Neural cell (in vitro differentiated cells): ENCODE results near the gene PER1. TPM values are rescaled to one million over a fixed set of nuclear protein-coding genes. Genes with fewer than 3 reads are reported as not detected.

ENCODE experiments used
- H2AFZ ChIP-seq: fragments of 200-600, 300-800 bp; sonication (generic), shearing (Covaris generic); 2 replicates; pipeline ENCODE4 v1.6.0; 2014; ENCODE audit warnings: low read depth, mild to moderate bottlenecking, antibody characterized with exemption, low read length, moderate library complexity
- H3F3A ChIP-seq: fragments of 200-600 bp; shearing (Covaris generic); 2 replicates; pipeline ENCODE4 v1.6.1; 2016; ENCODE audit warnings: mild to moderate bottlenecking, moderate library complexity, mixed read lengths, antibody characterized with exemption, low read length; ENCODE audit not compliant: insufficient read depth, poor library complexity, severe bottlenecking
- H3K27ac ChIP-seq: fragments of 200-600, 300-800 bp; sonication (generic), shearing (Covaris generic); 2 replicates; pipeline ENCODE4 v1.5.1; 2014; ENCODE audit warnings: mild to moderate bottlenecking, low read length, moderate library complexity
- H3K27me3 ChIP-seq: fragments of 300-800, 200-600 bp; sonication (generic), shearing (Covaris generic); 2 replicates; pipeline ENCODE4 v1.6.0; 2014; ENCODE audit warnings: mild to moderate bottlenecking, low read depth, low read length, moderate library complexity; ENCODE audit not compliant: insufficient read depth
- H3K36me3 ChIP-seq: fragments of 300-800, 200-600 bp; sonication (generic), shearing (Covaris generic); 2 replicates; pipeline ENCODE4 v1.5.1; 2014; ENCODE audit warnings: mild to moderate bottlenecking, antibody characterized with exemption, low read length, moderate library complexity; ENCODE audit not compliant: insufficient read depth
- H3K4me2 ChIP-seq: fragments of 300-800, 200-600 bp; sonication (generic), shearing (Covaris generic); 2 replicates; pipeline ENCODE4 v1.6.0; 2014; ENCODE audit warnings: mild to moderate bottlenecking, low read length
- H3K4me3 ChIP-seq: fragments of 300-800, 200-600 bp; sonication (generic), shearing (Covaris generic); 2 replicates; pipeline ENCODE4 v1.5.1; 2014; ENCODE audit warnings: mild to moderate bottlenecking, low read length, moderate library complexity
- H3K79me2 ChIP-seq: fragments of 200-600 bp; shearing (Covaris generic); replicated peaks from 2 replicates; pipeline ENCODE4 v1.6.0; 2014; ENCODE audit warnings: mild to moderate bottlenecking, low read length, moderate library complexity; ENCODE audit not compliant: insufficient read depth
- H3K9ac ChIP-seq: fragments of 300-800, 200-600 bp; sonication (generic), shearing (Covaris generic); 2 replicates; pipeline ENCODE4 v1.6.1; 2016; ENCODE audit warnings: mild to moderate bottlenecking, low read length, mixed read lengths
- H3K9me2 ChIP-seq: fragments of 200-600 bp; shearing (Covaris generic); 2 replicates; pipeline ENCODE4 v1.6.1; 2016; ENCODE audit warnings: mild to moderate bottlenecking, low read length, mixed read lengths; ENCODE audit not compliant: insufficient read depth
- H3K9me3 ChIP-seq: fragments of 200-600, 300-800 bp; sonication (generic), shearing (Covaris generic); 2 replicates; pipeline ENCODE4 v1.6.1; 2016; ENCODE audit warnings: mild to moderate bottlenecking, mixed run types, low read length, moderate library complexity, mixed read lengths
- H4K20me1 ChIP-seq: fragments of 200-600 bp; shearing (Covaris generic); 2 replicates; pipeline ENCODE4 v1.6.1; 2016; ENCODE audit warnings: mild to moderate bottlenecking, mixed run types; ENCODE audit not compliant: insufficient read depth
- EP300 ChIP-seq: fragments of 450-650 bp; conservative IDR thresholded peaks from 2 replicates; pipeline ENCODE4 v1.6.1; 2014; ENCODE audit warnings: antibody characterized with exemption, mild to moderate bottlenecking, moderate library complexity; ENCODE audit not compliant: poor library complexity, severe bottlenecking
- EZH2 ChIP-seq: fragments of 200-600, 300-800 bp; shearing (Covaris generic), sonication (generic); IDR thresholded peaks from 2 replicates; pipeline ENCODE4 v1.6.1; 2014; ENCODE audit warnings: antibody characterized with exemption, low read length, borderline replicate concordance, mild to moderate bottlenecking; ENCODE audit not compliant: insufficient read depth, poor library complexity, severe bottlenecking
- MXI1 ChIP-seq: fragments of 450-650 bp; conservative IDR thresholded peaks from 2 replicates; pipeline ENCODE4 v1.6.1; 2014; ENCODE audit warnings: antibody characterized with exemption, mild to moderate bottlenecking; ENCODE audit not compliant: poor library complexity, severe bottlenecking
- SMC3 ChIP-seq: fragments of 450-650 bp; conservative IDR thresholded peaks from 2 replicates; pipeline ENCODE4 v1.6.1; 2014; ENCODE audit warnings: antibody characterized with exemption, mild to moderate bottlenecking, moderate library complexity; ENCODE audit not compliant: poor library complexity
- TAF1 ChIP-seq: IDR thresholded peaks from 2 replicates; pipeline ENCODE4 v1.6.1; 2012; ENCODE audit warnings: low read depth
- polyA plus RNA-seq: library from polyadenylated mRNA; depleted of rRNA; stranded (reverse); fragments of >200 nt; gene quantifications from 2 replicates; pipeline ENCODE4 v1.2.3, GENCODE V29; 2014
- TF ChIP-seq, protein P1 (sequence below): IDR thresholded peaks from 2 replicates; pipeline ENCODE4 v1.6.1; 2012; ENCODE audit warnings: borderline replicate concordance
- TF ChIP-seq, protein P2 (sequence below): fragments of 450-650 bp; IDR thresholded peaks from 2 replicates; pipeline ENCODE4 v1.5.1; 2014; ENCODE audit warnings: antibody characterized with exemption, mild to moderate bottlenecking, moderate library complexity; ENCODE audit not compliant: poor library complexity, severe bottlenecking

The PER1 gene
- polyA plus RNA-seq, 1 donor from 2014 or later: 1.9 TPM

DNA sequence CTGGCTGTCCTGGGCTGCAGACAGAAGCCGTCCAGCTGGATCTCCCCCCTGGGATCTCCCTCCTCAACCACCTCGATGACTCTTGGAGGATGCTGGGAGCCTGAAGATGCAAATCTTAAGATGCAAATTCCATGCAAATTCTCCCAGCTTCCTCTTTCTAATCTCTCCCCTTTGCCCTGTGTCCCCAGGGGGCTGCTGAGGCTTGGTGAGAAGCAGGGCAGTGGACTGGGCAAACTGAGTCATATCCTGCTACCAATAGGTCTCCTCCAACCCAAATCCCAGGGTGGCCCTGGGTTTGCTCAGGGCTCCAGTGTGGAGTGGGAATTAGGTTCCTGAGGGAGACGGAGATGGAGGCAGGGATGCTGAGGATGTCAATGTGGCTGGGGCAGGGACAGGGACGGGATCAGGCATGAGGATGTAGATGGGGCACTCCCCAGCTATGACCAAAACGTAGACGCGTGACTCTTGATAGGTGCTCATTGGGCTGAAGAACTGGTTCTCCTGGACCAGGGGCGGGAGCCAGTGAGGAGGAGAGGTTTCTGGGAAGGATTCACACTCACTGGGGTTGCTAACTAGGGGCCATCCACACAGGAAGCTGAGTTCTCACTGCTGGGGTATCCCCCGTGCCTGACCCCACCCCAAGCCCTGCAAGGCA, 61.0 kb downstream of the PER1 start:
- no peak overlapping the region for H2AFZ ChIP-seq
- H3K27ac ChIP-seq: no peak overlapping the region
- no peak overlapping the region for H3K4me3 ChIP-seq
- no peaks in the 10 kb centered on the region for H3F3A ChIP-seq
- no peak overlapping the region for H3K4me2 ChIP-seq
- no peaks in the 10 kb centered on the region for H3K27me3 ChIP-seq
- H3K9me2 ChIP-seq: no peaks in the 10 kb centered on the region
- no peaks in the 10 kb centered on the region for H3K79me2 ChIP-seq
- no peaks in the 10 kb centered on the region for H4K20me1 ChIP-seq
- H3K36me3 ChIP-seq: no peaks in the 10 kb centered on the region
- H3K9me3 ChIP-seq: no peaks in the 10 kb centered on the region
- TF ChIP-seq TAF1: no peak
- TF ChIP-seq SMC3: no peak
- TF ChIP-seq, protein P1, sequence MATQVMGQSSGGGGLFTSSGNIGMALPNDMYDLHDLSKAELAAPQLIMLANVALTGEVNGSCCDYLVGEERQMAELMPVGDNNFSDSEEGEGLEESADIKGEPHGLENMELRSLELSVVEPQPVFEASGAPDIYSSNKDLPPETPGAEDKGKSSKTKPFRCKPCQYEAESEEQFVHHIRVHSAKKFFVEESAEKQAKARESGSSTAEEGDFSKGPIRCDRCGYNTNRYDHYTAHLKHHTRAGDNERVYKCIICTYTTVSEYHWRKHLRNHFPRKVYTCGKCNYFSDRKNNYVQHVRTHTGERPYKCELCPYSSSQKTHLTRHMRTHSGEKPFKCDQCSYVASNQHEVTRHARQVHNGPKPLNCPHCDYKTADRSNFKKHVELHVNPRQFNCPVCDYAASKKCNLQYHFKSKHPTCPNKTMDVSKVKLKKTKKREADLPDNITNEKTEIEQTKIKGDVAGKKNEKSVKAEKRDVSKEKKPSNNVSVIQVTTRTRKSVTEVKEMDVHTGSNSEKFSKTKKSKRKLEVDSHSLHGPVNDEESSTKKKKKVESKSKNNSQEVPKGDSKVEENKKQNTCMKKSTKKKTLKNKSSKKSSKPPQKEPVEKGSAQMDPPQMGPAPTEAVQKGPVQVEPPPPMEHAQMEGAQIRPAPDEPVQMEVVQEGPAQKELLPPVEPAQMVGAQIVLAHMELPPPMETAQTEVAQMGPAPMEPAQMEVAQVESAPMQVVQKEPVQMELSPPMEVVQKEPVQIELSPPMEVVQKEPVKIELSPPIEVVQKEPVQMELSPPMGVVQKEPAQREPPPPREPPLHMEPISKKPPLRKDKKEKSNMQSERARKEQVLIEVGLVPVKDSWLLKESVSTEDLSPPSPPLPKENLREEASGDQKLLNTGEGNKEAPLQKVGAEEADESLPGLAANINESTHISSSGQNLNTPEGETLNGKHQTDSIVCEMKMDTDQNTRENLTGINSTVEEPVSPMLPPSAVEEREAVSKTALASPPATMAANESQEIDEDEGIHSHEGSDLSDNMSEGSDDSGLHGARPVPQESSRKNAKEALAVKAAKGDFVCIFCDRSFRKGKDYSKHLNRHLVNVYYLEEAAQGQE: no peak
- TF ChIP-seq MXI1: no peak
- no peak for TF ChIP-seq EP300
- TF ChIP-seq, protein P2, sequence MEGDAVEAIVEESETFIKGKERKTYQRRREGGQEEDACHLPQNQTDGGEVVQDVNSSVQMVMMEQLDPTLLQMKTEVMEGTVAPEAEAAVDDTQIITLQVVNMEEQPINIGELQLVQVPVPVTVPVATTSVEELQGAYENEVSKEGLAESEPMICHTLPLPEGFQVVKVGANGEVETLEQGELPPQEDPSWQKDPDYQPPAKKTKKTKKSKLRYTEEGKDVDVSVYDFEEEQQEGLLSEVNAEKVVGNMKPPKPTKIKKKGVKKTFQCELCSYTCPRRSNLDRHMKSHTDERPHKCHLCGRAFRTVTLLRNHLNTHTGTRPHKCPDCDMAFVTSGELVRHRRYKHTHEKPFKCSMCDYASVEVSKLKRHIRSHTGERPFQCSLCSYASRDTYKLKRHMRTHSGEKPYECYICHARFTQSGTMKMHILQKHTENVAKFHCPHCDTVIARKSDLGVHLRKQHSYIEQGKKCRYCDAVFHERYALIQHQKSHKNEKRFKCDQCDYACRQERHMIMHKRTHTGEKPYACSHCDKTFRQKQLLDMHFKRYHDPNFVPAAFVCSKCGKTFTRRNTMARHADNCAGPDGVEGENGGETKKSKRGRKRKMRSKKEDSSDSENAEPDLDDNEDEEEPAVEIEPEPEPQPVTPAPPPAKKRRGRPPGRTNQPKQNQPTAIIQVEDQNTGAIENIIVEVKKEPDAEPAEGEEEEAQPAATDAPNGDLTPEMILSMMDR: no peak
- no peak for TF ChIP-seq EZH2
- no peak overlapping the region for H3K9ac ChIP-seq

Other genes with a start within 250 kb of the PER1 start
- 69.9 and 81.4 TPM in 2 replicates for gene RNF227, start 236.1 kb downstream of the PER1 start, polyA plus RNA-seq
- 5.6 and 7.6 TPM in 2 replicates for gene KCNAB3, start 222.5 kb downstream of the PER1 start, polyA plus RNA-seq
- 34.0 and 38.3 TPM in 2 replicates for gene TRAPPC1, start 220.5 kb downstream of the PER1 start, polyA plus RNA-seq
- gene CNTROB, start 220.2 kb downstream of the PER1 start, polyA plus RNA-seq: 48.7 and 52.0 TPM in 2 replicates
- gene GUCY2D, start 149.8 kb downstream of the PER1 start, polyA plus RNA-seq: 0.07 and 0.10 TPM in 2 replicates
- gene ALOX15B, start 113.3 kb downstream of the PER1 start, polyA plus RNA-seq: not detected in 2 replicates
- 0.31 and 0.34 TPM in 2 replicates for gene ALOX12B, start 64.7 kb downstream of the PER1 start, polyA plus RNA-seq
- gene ALOXE3, start 33.9 kb downstream of the PER1 start, polyA plus RNA-seq: 0.77 and 1.6 TPM in 2 replicates
- gene HES7, start 28.3 kb downstream of the PER1 start, polyA plus RNA-seq: 7.3 and 15.3 TPM in 2 replicates
- gene VAMP2, start 10.5 kb upstream of the PER1 start, polyA plus RNA-seq: 91.6 and 98.3 TPM in 2 replicates
- 23.3 and 31.7 TPM in 2 replicates for gene TMEM107, start 24.0 kb upstream of the PER1 start, polyA plus RNA-seq
- 12.1 and 13.7 TPM in 2 replicates for gene BORCS6, start 37.8 kb upstream of the PER1 start, polyA plus RNA-seq
- 0.84 and 4.8 TPM in 2 replicates for gene AURKB, start 58.2 kb upstream of the PER1 start, polyA plus RNA-seq
- 11.9 and 16.5 TPM in 2 replicates for gene CTC1, start 95.7 kb upstream of the PER1 start, polyA plus RNA-seq
- 11.0 and 11.7 TPM in 2 replicates for gene PFAS, start 96.9 kb upstream of the PER1 start, polyA plus RNA-seq
- 20.9 and 42.5 TPM in 2 replicates for gene RANGRF, start 136.3 kb upstream of the PER1 start, polyA plus RNA-seq
- 0.25 TPM in 1 of 2 replicates, not detected in the other for gene SLC25A35, start 143.0 kb upstream of the PER1 start, polyA plus RNA-seq
- 0.10 and 0.14 TPM in 2 replicates for gene ARHGEF15, start 157.8 kb upstream of the PER1 start, polyA plus RNA-seq
- gene ODF4, start 187.4 kb upstream of the PER1 start, polyA plus RNA-seq: not detected in 2 replicates
- gene RPL26, start 230.8 kb upstream of the PER1 start, polyA plus RNA-seq: 3,508 and 4,061 TPM in 2 replicates
- gene RNF222, start 245.4 kb upstream of the PER1 start, polyA plus RNA-seq: not detected in 2 replicates